T-helper 22 cell (primary cell): Measurements from ENCODE around the gene TSPAN32.

Source experiments
- DNase-seq: peaks from one replicate; pipeline ENCODE4 v3.0.0-alpha.2; 2020; ENCODE audit warnings: low read depth

The TSPAN32 gene

DNA sequence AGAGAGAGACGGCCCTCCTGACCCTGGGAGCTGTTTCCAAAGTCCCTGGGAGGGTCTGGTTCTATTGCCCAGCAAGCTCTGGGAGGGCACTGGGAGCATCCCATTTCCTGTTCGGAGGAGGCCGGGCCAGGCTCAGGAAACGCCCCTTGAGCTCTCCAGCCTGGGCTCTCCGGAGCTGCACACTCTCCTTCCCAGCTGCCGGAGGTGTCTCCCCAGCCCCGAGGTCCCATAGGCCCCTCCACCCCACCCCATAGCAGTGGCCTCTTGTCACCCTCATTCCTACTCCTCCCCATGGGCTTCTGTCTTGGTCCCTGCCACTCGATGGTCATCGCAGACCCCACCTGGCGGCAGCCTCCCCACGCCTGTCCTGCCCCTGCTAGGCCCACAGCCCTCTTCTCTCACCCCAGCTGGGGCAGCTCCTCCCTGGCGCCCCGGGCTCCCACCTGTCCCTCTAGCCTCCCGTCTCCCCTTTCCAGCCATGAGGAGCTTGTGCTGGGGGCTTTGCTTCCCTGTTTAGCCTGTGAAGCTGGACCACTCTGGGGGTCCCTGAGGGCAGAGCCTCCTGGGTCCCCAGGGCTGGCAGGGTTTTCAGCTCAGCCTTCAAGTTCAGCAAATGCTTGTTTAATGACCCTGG lies 2.8 kb downstream of the TSPAN32 start:
- DNase-seq: no peak

DNA sequence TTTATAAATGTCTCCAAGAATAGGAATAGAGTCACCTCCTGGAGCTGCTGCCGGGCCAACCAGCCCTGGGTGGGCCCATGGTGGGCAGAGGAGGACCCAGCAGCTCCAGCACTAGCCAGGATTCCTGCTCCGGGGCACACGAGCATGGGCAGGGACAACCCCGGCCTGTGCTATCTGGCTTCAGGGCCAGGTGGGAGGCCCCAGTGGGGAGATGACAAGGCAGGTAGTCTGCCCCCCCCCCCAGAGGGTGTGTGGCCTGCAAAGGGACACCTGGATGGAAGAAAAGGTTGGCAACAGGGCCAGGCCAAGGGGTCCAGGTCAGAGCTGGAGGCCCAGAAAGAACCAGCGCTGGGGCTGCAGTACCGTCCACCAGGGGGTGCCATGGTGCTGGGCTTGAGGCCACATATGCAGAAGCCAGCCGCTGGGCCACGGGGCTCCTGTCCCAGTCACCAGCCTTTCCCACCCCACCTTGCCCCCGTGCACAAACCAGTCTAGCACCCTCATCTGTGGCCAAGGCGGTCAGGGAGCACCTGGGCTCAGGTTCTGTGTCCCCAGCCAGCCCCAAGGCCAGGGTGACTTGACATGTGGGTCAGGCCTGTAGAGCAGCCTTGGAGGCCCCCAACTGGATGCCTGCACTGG lies 3.4 kb downstream of the TSPAN32 start:
- DNase-seq: peak; percentile 47

DNA sequence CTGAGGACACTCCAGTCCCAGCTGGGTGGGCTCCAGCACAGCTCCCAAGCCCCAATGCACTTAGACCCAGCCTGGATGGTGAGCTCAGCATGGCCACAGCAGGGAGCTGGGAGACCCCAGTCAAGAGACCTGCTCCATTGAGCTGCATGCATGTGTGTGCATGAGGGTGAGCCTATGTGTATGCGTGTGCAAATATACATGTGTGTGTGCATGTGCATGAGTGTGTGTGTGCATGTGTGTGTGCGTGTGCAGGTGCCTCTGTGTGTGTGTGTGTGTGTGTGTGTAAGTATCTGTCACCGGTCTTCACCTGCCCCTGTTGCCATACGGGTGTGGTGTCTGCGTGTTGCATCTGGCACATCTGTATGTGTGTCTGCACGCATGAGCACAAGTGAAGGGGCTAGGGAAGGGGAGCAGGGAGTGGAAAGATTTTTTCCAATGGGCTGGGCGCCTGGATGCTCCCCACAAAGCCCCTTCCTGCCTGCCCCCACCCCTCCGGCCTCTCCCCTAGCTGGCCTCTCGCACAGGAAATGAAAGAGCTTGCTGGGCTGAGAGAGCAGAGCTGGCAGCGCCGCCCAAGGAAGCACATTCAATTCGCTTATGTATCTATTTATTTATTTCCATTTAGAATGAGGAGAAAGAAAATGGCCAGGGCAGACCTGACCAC lies 4.1 kb downstream of the TSPAN32 start:
- no peak for DNase-seq

DNA sequence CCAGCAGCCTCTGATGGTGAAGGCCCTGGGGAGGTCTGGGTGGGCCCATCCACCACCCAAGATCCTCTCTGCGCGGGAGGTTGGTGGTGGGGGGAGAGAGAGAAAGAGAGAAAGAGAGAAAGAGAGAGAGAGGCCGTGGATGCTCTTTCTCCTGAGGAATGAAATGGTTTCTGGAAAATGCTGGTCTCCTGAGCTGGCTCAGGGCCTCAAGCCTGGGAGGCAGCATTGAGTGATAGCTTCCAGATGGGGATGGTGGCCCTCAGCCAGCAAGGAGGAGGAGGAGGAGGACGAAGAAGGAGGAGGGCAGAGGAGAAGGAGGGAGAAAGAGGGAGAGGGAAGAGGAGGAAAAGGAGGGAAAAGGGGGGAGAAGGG lies 4.6 kb downstream of the TSPAN32 start:
- DNase-seq: no peak

DNA sequence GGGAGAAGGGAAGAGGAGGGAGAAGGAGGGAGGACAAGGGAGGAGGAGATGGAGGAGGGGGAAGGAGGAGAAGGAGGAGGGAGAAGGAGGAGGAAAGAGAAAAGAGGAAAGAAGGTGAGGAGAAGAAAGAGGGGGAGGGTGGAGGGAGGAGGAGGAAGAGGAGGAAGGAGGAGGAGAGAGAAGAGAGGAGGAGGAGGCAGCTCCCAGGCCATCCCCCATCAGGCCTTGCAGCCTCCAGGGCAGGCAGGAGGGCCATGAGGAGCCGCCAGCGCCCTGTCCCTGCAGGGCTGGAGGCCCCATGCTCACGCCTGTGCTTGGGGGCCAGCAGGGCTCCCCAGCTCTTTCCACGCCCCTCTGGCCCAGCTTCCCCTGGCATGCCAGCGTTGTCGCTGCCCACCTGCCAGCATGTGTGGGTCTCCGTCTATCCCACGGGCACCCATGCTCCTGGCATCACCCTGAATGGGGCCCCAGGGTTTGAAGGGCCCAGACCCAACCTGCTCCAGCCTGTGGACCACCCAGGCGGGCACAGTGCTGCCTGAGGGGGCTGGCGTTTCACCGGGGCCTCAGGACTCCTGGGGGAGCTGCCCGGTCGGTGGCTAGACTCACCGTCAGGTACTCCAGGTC lies 5.2 kb downstream of the TSPAN32 start:
- DNase-seq: no peak

DNA sequence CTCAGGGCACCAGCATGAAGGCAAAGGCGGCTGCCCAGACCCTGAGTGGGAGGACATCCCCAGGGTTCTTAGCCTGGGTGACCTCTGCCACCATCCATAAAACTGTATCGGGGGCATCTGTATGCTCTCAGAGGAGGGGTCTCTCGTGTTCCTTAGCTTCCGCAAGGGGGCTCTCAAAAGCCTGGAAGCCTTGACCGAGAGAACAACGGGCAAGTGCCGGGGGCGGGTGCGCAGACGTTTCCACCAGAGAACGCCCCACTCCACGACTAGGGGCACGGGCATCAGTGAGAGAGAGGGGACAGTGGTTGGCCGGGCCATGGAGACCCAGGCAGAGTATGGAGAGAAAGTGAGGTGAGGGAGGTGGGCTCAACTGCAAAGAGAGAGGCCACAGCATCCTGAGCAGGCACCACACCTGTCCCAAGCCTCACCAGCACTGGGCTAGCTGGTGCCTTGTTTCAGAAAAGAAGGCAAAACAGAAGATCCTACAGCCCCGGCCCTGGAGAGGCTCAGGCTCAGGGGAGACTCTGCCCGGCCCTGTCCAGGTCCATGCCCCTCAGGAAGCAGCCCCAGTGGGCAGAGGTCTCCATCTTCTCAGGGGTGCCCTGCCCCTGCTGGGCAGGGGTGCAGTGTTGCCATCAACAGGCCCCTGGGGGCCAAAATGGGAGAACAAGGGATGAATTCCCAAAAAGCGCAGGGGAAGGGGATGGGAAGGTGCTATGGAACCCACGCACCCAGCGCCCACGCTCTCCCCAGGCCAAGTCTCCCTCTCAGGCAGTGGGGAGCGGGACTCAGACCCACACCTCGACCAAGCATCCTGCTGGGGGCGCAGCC lies 5.9 kb downstream of the TSPAN32 start:
- DNase-seq: no peak

DNA sequence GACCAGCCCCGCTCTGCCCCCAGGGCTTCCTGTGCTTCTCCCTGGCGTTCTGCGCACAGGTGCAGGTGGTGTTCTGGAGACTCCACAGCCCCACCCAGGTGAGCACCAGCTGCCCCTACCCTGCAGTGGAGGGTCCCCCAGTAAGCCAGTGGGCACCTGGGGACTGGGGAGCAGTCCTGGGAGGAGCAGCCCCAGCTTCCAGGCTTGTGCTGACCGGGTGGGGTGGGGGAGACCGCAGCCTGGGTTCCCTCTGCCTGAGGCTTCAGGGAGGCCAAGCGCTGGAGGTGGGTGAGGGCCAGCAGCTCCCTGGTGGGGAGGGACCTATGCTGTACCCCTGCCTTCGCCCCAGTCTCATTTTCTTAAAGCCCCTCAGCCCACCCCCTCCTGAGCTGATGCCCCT lies 6.9 kb downstream of the TSPAN32 start:
- DNase-seq: no peak

DNA sequence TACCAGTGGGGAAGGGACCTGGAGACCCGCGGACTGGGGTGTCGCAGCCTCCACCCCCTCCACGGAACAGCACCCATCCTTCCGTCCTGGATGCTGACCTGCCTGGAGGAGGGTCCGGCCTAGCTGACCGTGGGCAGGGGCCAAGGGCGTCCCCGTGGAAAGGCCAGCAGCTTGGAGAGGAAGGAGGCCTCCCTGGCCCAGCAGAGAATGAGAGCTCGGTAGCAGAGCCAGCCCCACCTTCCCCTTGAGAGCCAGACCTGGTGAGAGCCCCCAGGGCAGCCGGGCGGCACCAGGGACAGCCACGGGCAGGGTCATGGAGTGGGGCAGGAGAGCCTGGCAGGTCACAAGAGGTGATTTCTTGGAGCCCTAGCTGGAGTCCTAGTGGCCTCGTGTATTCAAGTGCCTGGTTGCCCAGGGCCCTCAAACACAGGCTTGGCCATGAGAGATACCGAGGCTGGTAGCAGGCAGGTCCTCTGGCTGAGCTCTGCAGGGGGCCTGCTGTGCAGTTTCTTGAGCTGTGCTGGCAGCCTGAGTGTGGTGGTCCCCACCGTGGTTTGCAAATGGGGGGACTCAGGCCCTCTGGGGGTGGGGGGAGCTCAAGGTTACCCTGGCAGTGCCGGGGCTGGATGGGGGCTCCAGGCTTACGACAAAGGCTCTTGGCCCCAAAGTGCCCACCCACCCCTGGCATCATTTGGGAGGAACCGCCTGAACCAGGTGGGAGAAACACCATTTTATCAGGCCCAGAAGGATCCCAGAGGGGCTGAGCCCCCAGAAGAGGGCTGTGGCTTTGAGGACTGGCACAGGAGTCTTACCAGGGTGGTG lies 7.6 kb downstream of the TSPAN32 start:
- DNase-seq: no peak

DNA sequence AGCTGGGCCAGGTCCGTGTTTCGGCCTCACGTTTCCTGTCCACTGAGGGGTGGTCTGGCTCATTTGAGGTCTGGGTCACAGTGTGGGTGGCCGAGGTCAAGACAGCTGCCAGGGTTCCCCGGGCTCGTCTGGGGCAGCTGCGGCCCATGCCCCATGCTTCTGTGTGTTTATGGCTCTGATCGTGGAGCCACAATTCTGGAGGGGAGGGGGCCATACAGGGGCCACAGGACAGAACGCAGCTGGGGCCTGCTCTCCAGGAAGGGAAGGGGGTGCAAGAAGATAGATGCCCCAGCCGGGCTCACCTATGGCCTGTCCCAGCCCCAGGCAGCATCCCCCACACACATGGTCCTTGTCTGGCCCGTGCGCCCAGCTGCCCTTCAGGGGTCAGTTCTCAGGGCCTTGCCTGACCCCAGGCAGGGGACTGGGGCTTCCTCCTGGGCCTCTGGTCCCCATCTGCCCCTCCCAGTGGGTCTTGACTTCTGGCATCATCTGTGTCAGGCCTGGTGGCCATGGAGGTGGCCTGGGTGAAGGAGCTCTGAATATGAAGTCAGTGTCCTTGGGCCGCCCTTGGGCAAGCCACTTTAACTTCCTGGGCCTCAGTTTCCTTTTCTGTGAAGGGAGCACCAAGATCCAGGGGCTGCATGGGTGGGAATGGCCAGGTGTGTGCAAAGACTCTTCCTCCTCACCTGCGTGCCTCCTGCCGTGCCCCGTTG lies 8.4 kb downstream of the TSPAN32 start:
- DNase-seq: no peak

DNA sequence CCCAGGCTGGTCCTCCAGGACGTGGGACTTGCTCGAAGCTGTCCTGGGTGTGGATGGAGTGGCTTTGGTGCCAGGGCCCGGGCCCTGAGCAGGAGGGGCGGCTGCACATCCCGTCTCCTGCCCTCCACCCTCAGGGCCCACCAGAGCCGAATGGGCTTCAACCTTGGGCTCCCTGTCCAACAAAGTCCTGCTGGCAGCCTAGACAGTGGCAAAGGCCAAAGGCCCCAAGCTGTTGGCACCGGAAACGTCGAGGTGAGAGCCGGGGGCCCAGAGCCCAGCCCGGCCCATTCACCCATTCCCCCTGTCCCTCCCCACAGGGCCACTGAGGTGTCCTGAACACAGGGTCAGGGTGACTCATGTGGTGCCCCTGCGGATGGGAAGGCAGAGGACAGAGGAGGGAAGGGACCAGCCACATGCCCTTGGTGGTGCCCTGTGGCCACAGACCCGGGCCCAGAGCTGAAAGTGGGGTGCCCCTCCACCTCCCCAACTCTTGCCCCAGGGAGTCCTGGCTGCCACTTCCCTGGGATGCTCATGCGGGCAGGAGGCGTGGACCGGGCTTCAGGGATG lies 9.1 kb downstream of the TSPAN32 start:
- DNase-seq: no peak

DNA sequence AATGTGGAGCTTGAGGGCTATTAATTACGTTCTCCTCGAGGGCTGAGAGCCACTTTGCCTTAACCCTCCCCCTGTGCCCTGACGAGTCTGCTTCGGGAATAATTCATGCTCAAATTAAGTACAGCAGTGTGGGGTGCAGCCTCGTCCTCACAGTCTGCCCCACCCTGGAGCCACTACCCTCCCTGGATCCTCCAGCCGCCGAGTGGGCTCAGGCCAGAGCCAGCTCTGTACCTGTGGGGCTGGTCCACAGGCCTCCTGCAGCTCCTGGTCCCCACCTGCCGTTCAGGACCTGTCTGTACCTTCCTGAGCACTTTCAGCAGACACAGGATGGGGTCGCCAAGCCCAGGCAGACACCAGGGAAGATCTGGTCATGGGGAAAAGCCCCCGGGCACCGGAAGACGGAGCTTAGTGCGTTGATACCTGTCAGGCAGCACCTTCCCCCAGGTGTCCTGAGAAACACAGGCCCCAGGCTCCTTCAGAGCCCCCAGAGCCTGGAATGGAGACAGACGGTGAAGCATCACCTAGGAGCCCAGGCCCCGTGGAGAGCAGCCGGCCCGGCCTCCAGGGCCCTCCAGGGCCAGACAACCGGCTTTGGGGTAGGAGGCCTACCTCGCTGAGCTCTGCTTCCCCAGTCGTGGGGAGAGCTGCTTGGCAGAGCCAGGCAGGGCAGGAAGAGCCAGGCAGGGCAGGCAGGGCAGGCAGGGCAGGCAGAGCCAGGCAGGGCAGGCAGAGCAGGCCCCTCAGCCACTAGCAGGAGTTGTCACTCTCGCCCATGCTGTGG lies 9.7 kb downstream of the TSPAN32 start:
- DNase-seq: no peak

DNA sequence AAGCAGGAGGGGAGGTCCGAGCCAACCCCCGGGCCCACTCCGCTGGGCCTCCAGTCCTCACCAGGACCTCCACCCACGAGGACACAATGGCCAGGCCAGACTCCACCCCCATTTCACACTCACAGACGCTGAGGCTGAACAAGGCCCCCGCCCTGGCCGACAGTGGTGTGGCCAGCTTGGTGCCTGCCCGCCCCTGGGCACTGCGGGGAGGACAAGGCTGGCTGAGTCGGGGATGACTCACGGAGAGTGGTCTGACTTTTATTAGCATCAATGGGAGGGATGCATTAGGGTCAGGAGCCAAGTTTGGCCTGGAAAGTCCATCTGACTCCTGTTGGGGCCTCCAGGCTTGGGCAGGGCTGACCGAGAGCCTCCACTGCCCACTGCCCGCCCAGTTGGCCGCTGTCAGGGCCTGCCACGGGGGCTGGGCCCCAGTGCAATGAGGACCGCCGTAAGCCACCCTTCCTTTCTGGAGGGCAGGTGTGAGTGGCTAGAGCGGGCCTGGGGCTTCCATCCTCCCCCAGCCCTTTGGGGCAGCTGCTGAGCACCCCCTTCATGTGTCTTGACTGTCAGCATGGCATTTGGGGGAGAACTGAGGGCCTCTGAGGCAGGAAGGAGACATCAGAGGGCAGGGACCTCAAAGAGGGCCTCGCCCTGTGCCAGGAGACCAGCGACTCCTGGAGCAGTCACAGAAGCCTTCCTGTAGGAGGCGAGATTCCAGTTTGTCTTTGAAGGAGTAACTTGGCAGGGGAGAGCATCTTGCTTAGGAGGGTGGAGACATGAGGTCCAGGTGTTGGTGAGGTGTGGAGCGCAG lies 10.6 kb downstream of the TSPAN32 start:
- no peak for DNase-seq

DNA sequence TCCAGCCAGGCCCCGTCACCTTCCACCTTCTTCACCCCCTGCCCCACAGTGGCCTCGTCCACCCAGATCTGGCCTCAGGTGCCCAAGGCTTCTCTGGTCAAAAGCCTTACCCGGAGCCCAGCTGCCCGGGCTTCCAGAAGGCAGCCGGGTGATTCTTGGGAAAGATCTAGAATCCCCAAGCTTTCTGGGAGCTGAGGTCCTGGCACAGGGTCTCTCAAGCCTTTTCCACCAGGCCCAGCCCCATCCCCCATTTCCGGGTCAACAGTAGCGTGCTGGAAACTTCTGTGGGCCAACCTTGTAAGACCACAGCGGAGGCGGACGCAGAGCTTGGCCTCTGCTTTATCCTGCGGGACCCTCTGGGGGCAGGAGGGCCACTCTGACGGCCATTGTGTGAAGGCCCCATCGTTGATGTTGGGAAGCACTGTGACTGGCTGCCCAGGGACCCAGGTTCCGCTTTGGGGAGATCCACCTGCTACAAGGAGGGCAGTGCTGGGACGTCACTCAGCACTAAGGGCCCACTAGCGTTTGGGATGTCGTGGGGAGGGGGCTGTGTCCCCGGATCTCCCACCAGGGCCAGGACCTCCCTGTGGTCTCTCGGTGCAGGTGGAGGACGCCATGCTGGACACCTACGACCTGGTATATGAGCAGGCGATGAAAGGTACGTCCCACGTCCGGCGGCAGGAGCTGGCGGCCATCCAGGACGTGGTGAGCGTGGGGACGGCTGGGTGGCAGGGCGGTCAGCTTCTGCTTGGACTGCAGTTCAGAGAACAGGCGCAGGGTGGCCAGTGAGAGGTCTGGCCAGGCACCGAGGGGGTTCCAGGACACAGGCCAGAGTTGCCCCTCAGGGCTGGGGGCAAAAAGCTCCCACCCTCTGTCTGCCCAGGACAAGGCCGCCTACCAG lies 11.5 kb downstream of the TSPAN32 start:
- no peak for DNase-seq

DNA sequence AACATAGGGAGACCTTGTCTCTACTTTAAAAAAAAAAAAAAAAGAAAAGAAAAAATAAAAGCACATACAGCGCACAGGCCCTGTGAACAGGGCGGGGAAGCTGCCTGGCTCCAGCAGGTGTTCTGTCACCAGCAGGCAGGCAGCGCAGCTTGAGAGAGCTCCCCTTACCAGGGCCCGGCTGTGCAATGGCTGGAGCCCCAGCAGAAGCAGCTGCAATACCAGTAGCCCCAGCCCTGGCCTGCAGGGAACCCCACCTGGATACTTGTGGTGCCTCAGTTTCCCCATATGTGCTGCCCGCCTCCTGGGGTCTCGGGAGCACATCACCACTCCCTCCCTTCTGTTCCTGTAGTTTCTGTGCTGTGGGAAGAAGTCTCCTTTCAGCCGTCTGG lies 12.3 kb downstream of the TSPAN32 start:
- DNase-seq: no peak

DNA sequence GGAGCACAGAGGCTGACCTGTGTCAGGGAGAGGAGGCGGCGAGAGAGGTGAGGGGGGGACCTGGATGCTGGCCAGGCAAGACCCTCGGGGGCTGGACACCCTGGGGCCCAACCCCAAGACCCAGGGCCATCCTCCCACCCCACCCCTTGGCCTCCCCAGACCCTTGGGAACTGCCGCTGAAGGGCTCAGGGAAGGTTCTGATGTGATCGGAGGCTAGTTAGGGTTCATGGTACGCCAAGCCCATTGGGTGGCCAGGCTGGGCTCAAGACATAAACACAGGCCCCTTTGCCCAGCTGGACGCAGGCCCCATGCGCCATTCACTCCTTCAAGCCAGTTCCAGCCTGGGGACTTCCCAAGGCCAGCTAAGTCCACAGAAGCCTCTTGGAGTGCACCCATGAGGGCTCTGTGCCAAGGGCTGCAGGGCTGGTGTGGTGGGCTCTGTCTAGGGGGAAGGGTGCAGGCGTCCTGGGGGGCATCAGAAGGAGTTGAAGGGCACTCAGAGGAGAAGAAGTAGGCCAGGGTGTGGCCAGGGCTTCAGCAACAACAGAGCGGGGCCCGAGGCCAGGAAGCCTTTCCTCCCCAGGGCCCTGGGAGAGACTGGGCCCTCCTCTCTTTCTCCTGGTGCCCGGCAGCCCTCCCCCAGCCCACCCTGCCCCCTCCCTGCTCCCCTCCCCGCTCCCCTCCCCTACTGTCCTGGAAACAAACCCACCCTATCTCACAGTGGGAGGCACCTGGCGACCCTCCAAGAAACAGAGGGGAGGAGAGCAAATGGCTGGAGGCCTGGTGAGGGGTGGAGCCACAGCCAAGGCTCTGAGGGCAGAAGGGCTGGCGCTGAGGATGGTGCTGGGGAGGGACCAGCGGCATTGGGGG lies 12.9 kb downstream of the TSPAN32 start:
- no peak for DNase-seq

DNA sequence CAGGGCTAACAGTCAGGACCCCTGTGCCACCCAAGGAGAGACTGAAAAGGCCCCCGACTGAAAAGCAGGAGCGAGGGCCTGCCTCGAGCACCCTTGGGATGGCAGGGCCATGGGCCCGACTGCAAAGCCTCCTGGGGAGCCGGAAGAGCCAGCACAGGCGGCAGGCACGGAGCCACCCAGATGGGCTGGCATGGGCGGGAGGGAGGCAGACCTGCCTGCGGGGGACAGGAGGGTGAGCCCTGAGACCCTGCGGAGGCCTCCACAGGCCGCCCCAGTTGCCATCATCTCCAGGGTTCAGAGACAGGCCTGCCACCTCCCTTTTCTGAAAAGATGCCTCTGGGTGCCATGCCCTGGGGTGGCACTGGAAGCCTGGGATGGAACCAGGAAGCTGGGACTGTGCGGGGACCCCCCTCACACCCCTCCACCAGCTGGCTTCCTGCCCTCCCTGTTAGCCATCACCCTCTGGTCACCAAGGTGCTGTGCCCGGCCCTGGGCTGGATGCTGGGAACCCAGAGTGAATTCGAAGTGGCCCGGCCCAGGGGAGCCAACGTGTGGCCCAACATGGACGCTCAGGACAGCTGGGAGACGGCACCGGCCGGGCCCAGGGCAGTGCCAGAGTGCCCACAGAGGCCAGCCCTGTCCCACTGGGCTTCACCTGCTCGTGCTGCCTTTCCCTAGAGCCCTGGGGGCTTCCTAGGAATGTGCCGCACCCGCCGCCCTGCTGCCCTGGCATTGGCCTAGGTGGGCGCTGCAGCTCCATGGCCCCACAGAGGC lies 13.8 kb downstream of the TSPAN32 start:
- DNase-seq: no peak
